Measurements from ENCODE around the gene OR6N2. TPM values are rescaled to one million over a fixed set of nuclear protein-coding genes. Genes with fewer than 3 reads are reported as not detected.

The OR6N2 gene
- total and polyA plus RNA-seq, 9 of the 15 experiments (the other 6 are each of a cell fraction or from before 2014, with no cell fraction given) = not detected

DNA sequence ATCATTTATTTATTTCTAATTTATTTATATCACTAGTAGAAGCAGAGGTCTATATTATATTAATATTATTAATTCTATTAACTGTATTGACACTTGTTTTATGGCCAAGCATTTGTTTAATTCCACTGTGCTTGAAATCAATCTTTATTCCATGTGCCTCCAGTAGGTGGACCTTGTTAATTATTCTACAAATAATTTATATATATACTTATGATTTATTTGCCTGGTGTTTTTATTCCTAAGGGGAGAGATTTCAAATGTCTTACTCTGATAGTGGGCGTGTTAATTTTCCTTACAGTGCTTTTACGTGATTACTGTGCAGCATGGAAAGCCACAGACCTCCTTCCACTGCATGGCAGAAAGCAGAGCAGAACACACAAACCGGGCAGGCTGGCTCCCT, 17.5 kb upstream of the OR6N2 start:
- no peak for DNase-seq (ENCODE audit: extremely low read depth in 1 of 4, low spot score in 3 of 4)
- no peaks in the 10 kb centered on the region for H4K20me1 ChIP-seq (replicated peaks; ENCODE audit: control insufficient read depth, insufficient read depth, low read length)
- H3K9me3 ChIP-seq (replicated peaks; ENCODE audit: control insufficient read depth, insufficient read depth, low read depth, low read length) = peaks cover 2% of the 10 kb centered on the region; the same call in 1 of the 2 replicates
- 0 out of 2 replicates have a peak overlapping the region, but pooled peaks have one; percentile 6 for H2AFZ ChIP-seq (ENCODE audit: low read depth, low read length)
- no peaks in the 10 kb centered on the region for H3K36me3 ChIP-seq (ENCODE audit: control insufficient read depth, insufficient read depth, low read length)
- no peaks in the 10 kb centered on the region for H3K79me2 ChIP-seq (ENCODE audit: control insufficient read depth, insufficient read depth, low read length)
- no peaks in the 10 kb centered on the region for H3K9me1 ChIP-seq (ENCODE audit: control insufficient read depth, insufficient read depth, low read length)
- H3K9ac ChIP-seq (ENCODE audit: insufficient read depth in 1 of 2, low read depth in 2 of 2, low read length in 2 of 2) = no peak overlapping the region
- TF ChIP-seq, protein P1, sequence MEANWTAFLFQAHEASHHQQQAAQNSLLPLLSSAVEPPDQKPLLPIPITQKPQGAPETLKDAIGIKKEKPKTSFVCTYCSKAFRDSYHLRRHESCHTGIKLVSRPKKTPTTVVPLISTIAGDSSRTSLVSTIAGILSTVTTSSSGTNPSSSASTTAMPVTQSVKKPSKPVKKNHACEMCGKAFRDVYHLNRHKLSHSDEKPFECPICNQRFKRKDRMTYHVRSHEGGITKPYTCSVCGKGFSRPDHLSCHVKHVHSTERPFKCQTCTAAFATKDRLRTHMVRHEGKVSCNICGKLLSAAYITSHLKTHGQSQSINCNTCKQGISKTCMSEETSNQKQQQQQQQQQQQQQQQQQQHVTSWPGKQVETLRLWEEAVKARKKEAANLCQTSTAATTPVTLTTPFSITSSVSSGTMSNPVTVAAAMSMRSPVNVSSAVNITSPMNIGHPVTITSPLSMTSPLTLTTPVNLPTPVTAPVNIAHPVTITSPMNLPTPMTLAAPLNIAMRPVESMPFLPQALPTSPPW (CRISPR knock-in tag; IDR thresholded peaks at IDR 0.05) = no peak
- TF ChIP-seq SMAD3 (CRISPR knock-in tag; conservative IDR thresholded peaks at IDR 0.05) = no peak
- TF ChIP-seq POLR2A (conservative IDR thresholded peaks at IDR 0.05) = no peak
- TF ChIP-seq FOS (IDR thresholded peaks at IDR 0.05; ENCODE audit: extremely low read depth, insufficient read length) = no peak
- no peak for TF ChIP-seq RBM15 (IDR thresholded peaks at IDR 0.05; ENCODE audit: insufficient read depth, low read length)
- TF ChIP-seq ZNF316 (IDR thresholded peaks at IDR 0.05) = no peak
- TF ChIP-seq GTF2E2 (tag; IDR thresholded peaks at IDR 0.05) = no peak
- no peak for TF ChIP-seq ELF1 (tag; IDR thresholded peaks at IDR 0.05)
- TF ChIP-seq POLR2G (IDR thresholded peaks at IDR 0.05; ENCODE audit: low read depth, low read length) = no peak
- TF ChIP-seq, protein P2, sequence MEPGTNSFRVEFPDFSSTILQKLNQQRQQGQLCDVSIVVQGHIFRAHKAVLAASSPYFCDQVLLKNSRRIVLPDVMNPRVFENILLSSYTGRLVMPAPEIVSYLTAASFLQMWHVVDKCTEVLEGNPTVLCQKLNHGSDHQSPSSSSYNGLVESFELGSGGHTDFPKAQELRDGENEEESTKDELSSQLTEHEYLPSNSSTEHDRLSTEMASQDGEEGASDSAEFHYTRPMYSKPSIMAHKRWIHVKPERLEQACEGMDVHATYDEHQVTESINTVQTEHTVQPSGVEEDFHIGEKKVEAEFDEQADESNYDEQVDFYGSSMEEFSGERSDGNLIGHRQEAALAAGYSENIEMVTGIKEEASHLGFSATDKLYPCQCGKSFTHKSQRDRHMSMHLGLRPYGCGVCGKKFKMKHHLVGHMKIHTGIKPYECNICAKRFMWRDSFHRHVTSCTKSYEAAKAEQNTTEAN (CRISPR knock-in tag; IDR thresholded peaks at IDR 0.05) = no peak
- TF ChIP-seq TCFL5 (CRISPR knock-in tag; conservative IDR thresholded peaks at IDR 0.05) = no peak
- TF ChIP-seq TCF7 (IDR thresholded peaks at IDR 0.05; ENCODE audit: borderline replicate concordance) = no peak
- TF ChIP-seq, protein P3, sequence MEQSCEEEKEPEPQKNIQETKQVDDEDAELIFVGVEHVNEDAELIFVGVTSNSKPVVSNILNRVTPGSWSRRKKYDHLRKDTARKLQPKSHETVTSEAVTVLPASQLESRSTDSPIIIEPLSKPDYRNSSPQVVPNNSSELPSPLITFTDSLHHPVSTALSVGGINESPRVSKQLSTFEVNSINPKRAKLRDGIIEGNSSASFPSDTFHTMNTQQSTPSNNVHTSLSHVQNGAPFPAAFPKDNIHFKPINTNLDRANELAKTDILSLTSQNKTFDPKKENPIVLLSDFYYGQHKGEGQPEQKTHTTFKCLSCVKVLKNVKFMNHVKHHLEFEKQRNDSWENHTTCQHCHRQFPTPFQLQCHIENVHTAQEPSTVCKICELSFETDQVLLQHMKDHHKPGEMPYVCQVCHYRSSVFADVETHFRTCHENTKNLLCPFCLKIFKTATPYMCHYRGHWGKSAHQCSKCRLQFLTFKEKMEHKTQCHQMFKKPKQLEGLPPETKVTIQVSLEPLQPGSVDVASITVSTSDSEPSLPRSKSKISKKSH (CRISPR knock-in tag; IDR thresholded peaks at IDR 0.05) = no peak
- TF ChIP-seq TFAM (CRISPR knock-in tag; conservative IDR thresholded peaks at IDR 0.05) = no peak
- no peak for TF ChIP-seq FOXJ2 (tag; IDR thresholded peaks at IDR 0.05)
- TF ChIP-seq, protein P4, sequence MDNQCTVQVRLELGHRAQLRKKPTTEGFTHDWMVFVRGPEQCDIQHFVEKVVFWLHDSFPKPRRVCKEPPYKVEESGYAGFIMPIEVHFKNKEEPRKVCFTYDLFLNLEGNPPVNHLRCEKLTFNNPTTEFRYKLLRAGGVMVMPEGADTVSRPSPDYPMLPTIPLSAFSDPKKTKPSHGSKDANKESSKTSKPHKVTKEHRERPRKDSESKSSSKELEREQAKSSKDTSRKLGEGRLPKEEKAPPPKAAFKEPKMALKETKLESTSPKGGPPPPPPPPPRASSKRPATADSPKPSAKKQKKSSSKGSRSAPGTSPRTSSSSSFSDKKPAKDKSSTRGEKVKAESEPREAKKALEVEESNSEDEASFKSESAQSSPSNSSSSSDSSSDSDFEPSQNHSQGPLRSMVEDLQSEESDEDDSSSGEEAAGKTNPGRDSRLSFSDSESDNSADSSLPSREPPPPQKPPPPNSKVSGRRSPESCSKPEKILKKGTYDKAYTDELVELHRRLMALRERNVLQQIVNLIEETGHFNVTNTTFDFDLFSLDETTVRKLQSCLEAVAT (IDR thresholded peaks at IDR 0.05) = no peak
- TF ChIP-seq SIN3B (IDR thresholded peaks at IDR 0.05; ENCODE audit: low read depth) = no peak
- no peak for TF ChIP-seq PRMT5 (CRISPR knock-in tag; IDR thresholded peaks at IDR 0.05)
- 81% methylated on average over 3 of the region's 3 CpGs for WGBS (ENCODE audit: insufficient coverage, low coverage, missing lambda C conversion rate)
- ATAC-seq = no peak
- no peak for FAIRE-seq
- POLR2A ChIA-PET = no interaction called here
- H3K4me3 ChIP-seq = no peak overlapping the region
- CTCF ChIA-PET (ENCODE audit: low intra/inter-chr PET ratio) = no interaction called here
- in situ Hi-C loops (cut with MboI) (loop anchor here (10.0 kb wide), 1 partner anchor 196 kb away; no protein-coding TSS in a partner anchor), intact Hi-C loops (cut with micrococcal nuclease) (no loop called here)
- H3K4me2 ChIP-seq (ENCODE audit: insufficient read depth, low read length) = no peak overlapping the region
- H3K4me1 ChIP-seq (replicated peaks in 1 of 2; ENCODE audit: control insufficient read depth in 2 of 2, insufficient read depth in 2 of 2, low read length in 2 of 2) = peaks cover 0 to 15% of the 10 kb centered on the region in 2 experiments; a peak in 2 of 5 replicates
- BruUV-seq (replicated peaks) = no TSS peak
- no peaks in the 10 kb centered on the region for H3K27me3 ChIP-seq (ENCODE audit: control insufficient read depth in 2 of 2, insufficient read depth in 2 of 2, low read length in 2 of 2)
- H3K27ac ChIP-seq (ENCODE audit: extremely low read depth, low read depth, low read length) = no peak overlapping the region

Measured in K562 (cell line).